Measurements from ENCODE around the gene SLC19A1. TPM values are rescaled to one million over a fixed set of nuclear protein-coding genes. Genes with fewer than 3 reads are reported as not detected.
"Not testable (repeated sequence)": the region's sequence is repeated elsewhere in the genome, so short reads cannot be mapped to it uniquely, and the experiment has no call there.

Gene SLC19A1
- total RNA-seq, 1 donor from 2014 or later = 36.8 TPM

DNA sequence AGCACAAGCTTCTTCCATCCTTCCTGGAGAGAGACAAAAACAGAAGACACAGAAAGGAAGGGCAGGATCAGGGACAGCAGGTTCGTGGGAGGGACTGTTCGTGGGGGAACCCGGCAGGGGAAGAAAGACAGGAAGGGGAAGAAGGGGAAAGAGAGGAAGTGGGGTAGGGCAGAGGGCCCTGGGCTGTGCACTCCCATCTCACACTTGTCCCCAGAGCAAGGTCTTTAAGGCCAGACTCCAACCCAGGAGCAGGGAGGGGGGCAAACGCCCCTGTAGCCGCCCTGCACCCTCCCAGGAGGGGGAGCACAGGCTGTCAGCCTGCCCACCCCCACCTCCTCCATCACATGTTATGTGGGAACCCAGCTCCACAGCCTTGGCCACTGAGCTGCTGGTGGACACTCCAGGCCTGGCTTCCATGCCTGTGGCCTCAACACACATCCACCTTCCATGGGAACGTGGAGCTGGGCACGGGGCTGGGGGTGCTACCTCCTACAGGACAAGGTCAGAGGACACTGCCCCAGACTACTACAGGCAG, 9.3 kb downstream of the SLC19A1 start:
- TF ChIP-seq, protein P1, sequence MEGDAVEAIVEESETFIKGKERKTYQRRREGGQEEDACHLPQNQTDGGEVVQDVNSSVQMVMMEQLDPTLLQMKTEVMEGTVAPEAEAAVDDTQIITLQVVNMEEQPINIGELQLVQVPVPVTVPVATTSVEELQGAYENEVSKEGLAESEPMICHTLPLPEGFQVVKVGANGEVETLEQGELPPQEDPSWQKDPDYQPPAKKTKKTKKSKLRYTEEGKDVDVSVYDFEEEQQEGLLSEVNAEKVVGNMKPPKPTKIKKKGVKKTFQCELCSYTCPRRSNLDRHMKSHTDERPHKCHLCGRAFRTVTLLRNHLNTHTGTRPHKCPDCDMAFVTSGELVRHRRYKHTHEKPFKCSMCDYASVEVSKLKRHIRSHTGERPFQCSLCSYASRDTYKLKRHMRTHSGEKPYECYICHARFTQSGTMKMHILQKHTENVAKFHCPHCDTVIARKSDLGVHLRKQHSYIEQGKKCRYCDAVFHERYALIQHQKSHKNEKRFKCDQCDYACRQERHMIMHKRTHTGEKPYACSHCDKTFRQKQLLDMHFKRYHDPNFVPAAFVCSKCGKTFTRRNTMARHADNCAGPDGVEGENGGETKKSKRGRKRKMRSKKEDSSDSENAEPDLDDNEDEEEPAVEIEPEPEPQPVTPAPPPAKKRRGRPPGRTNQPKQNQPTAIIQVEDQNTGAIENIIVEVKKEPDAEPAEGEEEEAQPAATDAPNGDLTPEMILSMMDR (IDR thresholded peaks at IDR 0.05; ENCODE audit: unreplicated experiment) = no peak
- Mint-ChIP-seq H3K9me3 (no peaks in the 10 kb centered on the region), H3K4me1 (peaks cover 9% of the 10 kb centered on the region), H3K27ac (no peak overlapping the region), H3K4me3 (no peak overlapping the region), H3K27me3 (ENCODE audit: low read depth) (no peaks in the 10 kb centered on the region), H3K36me3 (peaks cover 13% of the 10 kb centered on the region)
- peak in 1 of 2 experiments; percentile 7 for DNase-seq (ENCODE audit: low spot score in 2 of 2, unreplicated experiment in 2 of 2)

DNA sequence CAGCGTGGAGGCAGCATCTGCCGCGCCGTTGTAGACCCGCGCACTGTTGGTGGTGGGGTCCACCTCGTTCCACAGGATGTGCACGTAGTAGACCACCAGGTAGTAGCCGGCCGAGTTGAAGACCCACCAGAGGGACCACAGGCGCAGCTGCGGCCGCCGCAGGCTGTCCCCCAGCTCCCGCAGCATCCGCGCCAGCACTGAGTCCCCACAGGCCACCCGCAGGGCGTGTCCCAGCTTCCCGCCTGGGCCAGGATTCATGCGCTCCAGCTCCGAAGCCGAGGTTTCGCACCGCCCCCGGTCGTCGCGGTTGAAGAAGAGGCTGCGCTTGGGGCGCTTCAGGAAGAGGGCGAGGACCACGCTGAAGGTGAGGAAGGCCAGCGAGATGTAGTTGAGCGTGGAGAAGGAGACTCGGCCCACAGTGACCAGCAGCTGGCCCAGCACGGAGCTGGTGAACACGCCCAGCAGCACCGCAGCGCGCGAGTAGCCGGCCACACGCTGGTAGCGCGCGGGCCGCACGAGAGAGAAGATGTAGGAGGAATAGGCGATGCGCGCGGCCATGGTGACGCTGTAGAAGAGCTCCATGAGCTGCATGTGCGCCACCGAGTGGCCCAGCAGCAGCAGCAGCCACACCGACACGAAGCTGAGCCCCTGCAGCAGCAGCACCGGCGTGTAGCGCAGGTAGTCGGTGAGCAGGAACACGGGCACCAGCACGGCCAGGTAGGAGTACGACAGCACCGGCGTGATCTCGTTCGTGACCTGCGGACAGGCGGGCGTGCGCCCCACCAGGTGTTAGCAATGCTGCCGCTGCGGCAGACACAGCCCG, 10.6 kb downstream of the SLC19A1 start:
- Mint-ChIP-seq H3K4me3 (no peak overlapping the region), H3K27ac (no peak overlapping the region), H3K27me3 (ENCODE audit: low read depth) (no peaks in the 10 kb centered on the region), H3K9me3 (no peaks in the 10 kb centered on the region), H3K4me1 (peaks cover 13% of the 10 kb centered on the region), H3K36me3 (peaks cover 19% of the 10 kb centered on the region)
- peak in 1 of 2 experiments; percentile 18 for DNase-seq (ENCODE audit: low spot score in 2 of 2, unreplicated experiment in 2 of 2)
- TF ChIP-seq, protein P1 (IDR thresholded peaks at IDR 0.05; ENCODE audit: unreplicated experiment) = no peak

DNA sequence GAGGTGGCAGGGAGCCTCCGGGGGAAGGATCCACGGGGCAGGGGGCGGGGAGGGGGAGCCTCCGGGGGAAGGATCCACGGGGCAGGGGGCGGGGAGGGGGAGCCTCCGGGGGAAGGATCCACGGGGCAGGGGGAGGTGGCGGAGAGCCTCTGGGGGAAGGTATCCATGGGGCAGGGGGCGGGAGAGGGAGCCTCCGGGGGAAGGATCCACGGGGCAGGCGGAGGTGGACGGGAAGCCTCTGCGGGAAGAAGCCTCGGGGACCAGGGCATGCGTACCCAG, 11.2 kb downstream of the SLC19A1 start:
- Mint-ChIP-seq H3K4me1 (peaks cover 13% of the 10 kb centered on the region), H3K36me3 (peaks cover 19% of the 10 kb centered on the region)
- not testable (repeated sequence) for H3K9me3 Mint-ChIP-seq

DNA sequence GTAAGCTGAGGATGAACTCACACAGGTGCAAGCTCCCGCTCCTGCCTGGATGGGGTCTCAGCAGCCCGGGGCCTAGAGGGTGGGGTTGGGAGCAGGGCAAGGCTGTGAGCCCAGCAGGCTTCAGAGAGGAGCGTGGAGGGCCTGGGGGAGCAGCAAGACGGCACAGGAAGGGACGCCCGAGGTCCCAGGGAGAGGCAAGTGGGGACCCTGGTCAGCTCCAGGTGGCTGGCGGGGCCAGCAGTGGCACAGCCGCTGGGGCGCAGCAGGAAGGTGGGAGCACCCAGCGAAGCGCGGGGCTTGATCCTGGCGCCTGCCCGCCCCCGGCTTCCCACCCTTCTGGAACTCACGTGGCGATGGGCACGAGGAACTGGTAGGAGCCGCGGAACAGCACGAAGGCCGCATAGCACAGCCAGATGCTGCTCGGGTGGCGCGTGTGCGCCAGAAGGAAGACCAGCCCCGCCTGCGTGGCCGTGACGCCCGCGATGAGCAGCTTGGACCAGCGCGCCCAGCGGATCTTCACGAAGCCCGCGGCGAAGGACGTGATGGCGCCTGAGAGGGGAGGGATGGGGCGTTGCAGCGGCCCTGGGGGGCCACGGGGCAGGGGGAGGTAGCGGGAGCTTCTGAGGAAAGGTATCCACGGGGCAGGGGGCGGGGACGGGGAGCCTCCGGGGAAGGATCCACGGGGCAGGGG, 11.7 kb downstream of the SLC19A1 start:
- Mint-ChIP-seq H3K4me3 (no peak overlapping the region), H3K27ac (no peak overlapping the region), H3K36me3 (peaks cover 19% of the 10 kb centered on the region), H3K27me3 (ENCODE audit: low read depth) (no peaks in the 10 kb centered on the region), H3K4me1 (peaks cover 13% of the 10 kb centered on the region), H3K9me3 (no peaks in the 10 kb centered on the region)
- DNase-seq (ENCODE audit: low spot score in 2 of 2, unreplicated experiment in 2 of 2) = no peak
- TF ChIP-seq, protein P1 (IDR thresholded peaks at IDR 0.05; ENCODE audit: unreplicated experiment) = no peak

More for the DNA sequence above, 11.2 kb downstream of the SLC19A1 start:
- not testable (repeated sequence) for H3K27me3 Mint-ChIP-seq (ENCODE audit: low read depth); H3K27ac Mint-ChIP-seq; H3K4me3 Mint-ChIP-seq
- peak in 1 of 2 experiments; percentile 18 for DNase-seq (ENCODE audit: low spot score in 2 of 2, unreplicated experiment in 2 of 2)

DNA sequence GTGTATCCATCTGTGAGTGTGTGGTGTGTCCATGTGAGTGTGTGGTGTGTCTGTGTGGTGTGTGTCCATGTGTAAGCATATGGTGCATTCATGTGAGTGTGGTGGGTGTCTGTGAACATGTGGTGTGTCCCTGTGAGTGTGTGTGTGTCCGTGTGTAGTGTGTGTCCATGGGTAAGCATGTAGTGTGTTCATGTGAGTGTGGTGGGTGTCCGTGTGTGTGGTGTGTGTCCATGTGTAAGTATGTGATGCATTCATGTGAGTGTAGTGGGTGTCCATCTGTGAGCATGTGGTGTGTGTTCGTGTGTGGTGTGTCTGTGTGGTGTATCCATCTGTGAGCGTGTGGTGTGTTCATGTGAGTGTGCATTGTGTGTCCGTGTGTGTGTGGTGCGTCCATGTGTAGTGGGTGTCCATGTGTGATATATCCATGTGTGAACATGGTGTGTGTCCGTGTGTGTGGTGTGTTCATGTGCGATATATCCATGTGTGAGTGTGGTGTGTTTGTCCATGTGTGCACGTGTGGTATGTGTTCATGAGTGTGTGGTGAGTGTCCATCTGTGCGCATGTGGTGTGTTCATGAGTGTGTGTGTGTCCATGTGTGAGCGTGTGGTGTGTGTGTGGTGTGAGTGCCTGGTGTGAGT, 12.3 kb downstream of the SLC19A1 start:
- Mint-ChIP-seq H3K9me3 (no peaks in the 10 kb centered on the region), H3K4me1 (peaks cover 11% of the 10 kb centered on the region), H3K4me3 (no peak overlapping the region), H3K36me3 (peaks cover 19% of the 10 kb centered on the region), H3K27me3 (ENCODE audit: low read depth) (no peaks in the 10 kb centered on the region), H3K27ac (no peak overlapping the region)
- DNase-seq (ENCODE audit: low spot score in 2 of 2, unreplicated experiment in 2 of 2) = no peak
- TF ChIP-seq, protein P1 (IDR thresholded peaks at IDR 0.05; ENCODE audit: unreplicated experiment) = no peak
